SH-SY5Y (cell line): ENCODE measurements around the gene FEZ2.

Source experiments
- GATA2 ChIP-seq: IDR thresholded peaks from 2 replicates; pipeline ENCODE4 v1.6.1; 2011; ENCODE audit warnings: mild to moderate bottlenecking, low read depth, low read length
- GATA3 ChIP-seq: IDR thresholded peaks from 2 replicates; pipeline ENCODE4 v1.6.1; 2011; ENCODE audit warnings: low read depth, mild to moderate bottlenecking, low read length, moderate library complexity

GRCh38 chr2:36582538-36582937 is 15.4 kb downstream of the FEZ2 start:
- TF ChIP-seq GATA2 = no peak
- TF ChIP-seq GATA3 = no peak
